ENCODE results near the gene PRPH2. TPM values are rescaled to one million over a fixed set of nuclear protein-coding genes. Genes with fewer than 3 reads are reported as not detected.

The PRPH2 gene
- total and polyA plus RNA-seq, 2 of the 13 experiments (the other 11 are each of a cell fraction or from before 2014, with no cell fraction given) = 0.03 to 0.04 TPM

- no peaks in the 10 kb centered on the region for H3K9me3 ChIP-seq (ENCODE audit: low read length)
- in situ Hi-C loops (cut with HindIII; ENCODE audit: extremely low pct_ligation_motif_present, low pct_unique_long_range_greater_than_20kb) = no loop called here
- no peak for FAIRE-seq
- TF ChIP-seq FOSL2 (CRISPR knock-in tag; IDR thresholded peaks at IDR 0.05) (0 out of 2 replicates have a peak, but pooled peaks have one; percentile 14), ZKSCAN8 (CRISPR knock-in tag; IDR thresholded peaks at IDR 0.05; ENCODE audit: borderline replicate concordance) (peak; percentile 94), KLF13 (CRISPR knock-in tag; IDR thresholded peaks at IDR 0.05) (no peak), SAFB2 (CRISPR knock-in tag; IDR thresholded peaks at IDR 0.05; ENCODE audit: borderline replicate concordance, low read depth) (no peak)
- no peak overlapping the region for H3K4me3 ChIP-seq (replicated peaks in 1 of 3; ENCODE audit: insufficient read depth in 1 of 3, low read depth in 2 of 3, low read length in 3 of 3)
- no peaks in the 10 kb centered on the region for H4K20me1 ChIP-seq (ENCODE audit: insufficient read depth, low read length)
- no peak overlapping the region for H3K9ac ChIP-seq (ENCODE audit: insufficient read depth, low read depth, low read length)
- POLR2A ChIA-PET = no interaction called here
- no peak overlapping the region for H3K27ac ChIP-seq (ENCODE audit: extremely low read length, insufficient read depth, low read length)
- 16% methylated on average over 8 of the region's 8 CpGs for WGBS (ENCODE audit: low lambda C conversion rate)
- no peaks in the 10 kb centered on the region for H3K4me1 ChIP-seq (ENCODE audit: insufficient read depth, low read length)
- H3K36me3 ChIP-seq (replicated peaks in 1 of 2; ENCODE audit: control insufficient read depth in 1 of 2, insufficient read depth in 2 of 2, low read length in 2 of 2) = no peaks in the 10 kb centered on the region
- H3K27me3 ChIP-seq (ENCODE audit: control insufficient read depth in 1 of 2, insufficient read depth in 2 of 2, low read length in 2 of 2) = no peaks in the 10 kb centered on the region; a peak in 2 of 5 replicates
- peak; percentile 61 for ATAC-seq
- H3K4me2 ChIP-seq (ENCODE audit: low read depth, low read length) = no peak overlapping the region
- intact Hi-C loops (cut with micrococcal nuclease; ENCODE audit: unreplicated experiment) = no loop called here
- H2AFZ ChIP-seq (ENCODE audit: low read length) = no peak overlapping the region
- no peaks in the 10 kb centered on the region for H3K79me2 ChIP-seq (ENCODE audit: insufficient read depth, low read length)
- no peak for DNase-seq (ENCODE audit: low spot score)
- CTCF ChIA-PET (ENCODE audit: low intra/inter-chr PET ratio, low total read pairs) = no interaction called here
- BruUV-seq (replicated peaks) = no TSS peak
Measured at GRCh38 chr6:42720739-42721138, 1.7 kb downstream of the PRPH2 start.

GRCh38 chr6:42715871-42716270 lies 6.5 kb downstream of the PRPH2 start:
- H3K79me2 ChIP-seq (ENCODE audit: insufficient read depth, low read length) = no peaks in the 10 kb centered on the region
- intact Hi-C loops (cut with micrococcal nuclease; ENCODE audit: unreplicated experiment) = no loop called here
- peaks cover 9% of the 10 kb centered on the region for H3K9me3 ChIP-seq (ENCODE audit: low read length)
- no peak overlapping the region for H3K27ac ChIP-seq (ENCODE audit: extremely low read length, insufficient read depth, low read length)
- peaks cover 0 to 10% of the 10 kb centered on the region in 2 experiments; a peak in 3 of 5 replicates for H3K27me3 ChIP-seq (ENCODE audit: control insufficient read depth in 1 of 2, insufficient read depth in 2 of 2, low read length in 2 of 2)
- H2AFZ ChIP-seq (ENCODE audit: low read length) = no peak overlapping the region
- H3K4me1 ChIP-seq (ENCODE audit: insufficient read depth, low read length) = no peaks in the 10 kb centered on the region
- CTCF ChIA-PET (ENCODE audit: low intra/inter-chr PET ratio, low total read pairs) = no interaction called here
- H3K36me3 ChIP-seq (replicated peaks in 1 of 2; ENCODE audit: control insufficient read depth in 1 of 2, insufficient read depth in 2 of 2, low read length in 2 of 2) = no peaks in the 10 kb centered on the region
- no peak for FAIRE-seq
- 49% methylated on average over 4 of the region's 4 CpGs for WGBS (ENCODE audit: low lambda C conversion rate)
- POLR2A ChIA-PET = interaction anchor here (1.8 kb wide), 1 partner anchor 30 kb away, joined by 6 read pairs; the partner anchor contains the start of gene TBCC
- DNase-seq (ENCODE audit: low spot score) = no peak
- H4K20me1 ChIP-seq (ENCODE audit: insufficient read depth, low read length) = no peaks in the 10 kb centered on the region
- H3K4me2 ChIP-seq (ENCODE audit: low read depth, low read length) = no peak overlapping the region
- in situ Hi-C loops (cut with HindIII; ENCODE audit: extremely low pct_ligation_motif_present, low pct_unique_long_range_greater_than_20kb) = no loop called here
- no TSS peak for BruUV-seq (replicated peaks)
- no peak overlapping the region for H3K4me3 ChIP-seq (replicated peaks in 1 of 3; ENCODE audit: insufficient read depth in 1 of 3, low read depth in 2 of 3, low read length in 3 of 3)
- no peak overlapping the region for H3K9ac ChIP-seq (ENCODE audit: insufficient read depth, low read depth, low read length)
- peak; percentile 18; the same call in 1 of the 3 replicates for ATAC-seq
- TF ChIP-seq CEBPZ (IDR thresholded peaks at IDR 0.05; ENCODE audit: low read length) (no peak), ZNF414 (CRISPR knock-in tag; IDR thresholded peaks at IDR 0.05) (no peak), FOXJ3 (CRISPR knock-in tag; IDR thresholded peaks at IDR 0.05; ENCODE audit: borderline replicate concordance) (no peak), NFATC3 (CRISPR knock-in tag; IDR thresholded peaks at IDR 0.05) (no peak), ZFP41 (CRISPR knock-in tag; IDR thresholded peaks at IDR 0.05; ENCODE audit: borderline replicate concordance) (no peak), FOSL1 (CRISPR knock-in tag; IDR thresholded peaks at IDR 0.05; ENCODE audit: borderline replicate concordance) (no peak), KLF13 (CRISPR knock-in tag; IDR thresholded peaks at IDR 0.05) (no peak), ZNF674 (CRISPR knock-in tag; IDR thresholded peaks at IDR 0.05; ENCODE audit: low read depth) (no peak), MLX (CRISPR knock-in tag; IDR thresholded peaks at IDR 0.05) (no peak)
